Cardiac muscle cell (in vitro differentiated cells and primary cell): ENCODE results near the gene SARNP. TPM values are rescaled to one million over a fixed set of nuclear protein-coding genes. Genes with fewer than 3 reads are reported as not detected.
"Not testable (repeated sequence)": the region's sequence is repeated elsewhere in the genome, so short reads cannot be mapped to it uniquely, and the experiment has no call there.

ENCODE experiments used
- DNase-seq, 2 donors: peaks; one replicate each; pipeline versions ENCODE4 v3.0.0 to v3.0.0-alpha.2; 2010 to 2017; ENCODE audit warnings: low read depth in 1 of 2, low spot score in 1 of 2
- H3K27ac ChIP-seq: fragments of 200-600 bp; sonication (generic); 2 replicates; pipeline ENCODE4 v1.5.1; 2016
- H3K27me3 ChIP-seq: fragments of 200-600 bp; sonication (generic); 2 replicates; pipeline ENCODE4 v1.6.0; 2016; ENCODE audit warnings: control low read depth
- H3K36me3 ChIP-seq: fragments of 200-600 bp; sonication (generic); 2 replicates; pipeline ENCODE4 v1.5.1; 2016; ENCODE audit warnings: control low read depth
- H3K4me1 ChIP-seq: fragments of 200-600 bp; sonication (generic); 2 replicates; pipeline ENCODE4 v1.8.1; 2017; ENCODE audit warnings: low read depth, mild to moderate bottlenecking, mixed run types
- H3K4me3 ChIP-seq: fragments of 200-600 bp; sonication (generic); 2 replicates; pipeline ENCODE4 v1.5.1; 2016; ENCODE audit warnings: mild to moderate bottlenecking
- H3K9me3 ChIP-seq: fragments of 200-600 bp; sonication (generic); 2 replicates; pipeline ENCODE4 v1.5.1; 2017; ENCODE audit warnings: low read depth, mild to moderate bottlenecking, control low read depth
- CTCF ChIP-seq: IDR thresholded peaks from 2 replicates; pipeline ENCODE4 v1.5.1; 2012; ENCODE audit warnings: low read depth, mild to moderate bottlenecking, low read length
- polyA plus RNA-seq: library from polyadenylated mRNA; unstranded; fragments of >200 nt; fragmentation: Nextera tagmentation; extraction: Ambion mirVana; gene quantifications from 2 replicates; pipeline ENCODE4 v1.2.1, GENCODE V29; 2016
- total RNA-seq: library from RNA; depleted of rRNA; stranded (reverse); fragments of >200 nt; gene quantifications from 2 replicates; pipeline ENCODE4 v1.2.3, GENCODE V29; 2016

Gene SARNP
- total and polyA plus RNA-seq, 2 experiments from 2014 or later: 197 to 236 TPM

GRCh38 chr12:55765736-55766290 is 51.7 kb downstream of the SARNP start:
- Histone ChIP-seq H3K9me3 (no peaks in the 10 kb centered on the region), H3K4me3 (no peak overlapping the region), H3K4me1 (peaks cover 8% of the 10 kb centered on the region), H3K36me3 (peaks cover 5% of the 10 kb centered on the region), H3K27ac (peak overlapping the region; percentile 72), H3K27me3 (no peaks in the 10 kb centered on the region)
- TF ChIP-seq CTCF: no peak
- no peak for DNase-seq

- Histone ChIP-seq H3K9me3 (no peaks in the 10 kb centered on the region), H3K4me3 (no peak overlapping the region), H3K36me3 (peaks cover 26% of the 10 kb centered on the region), H3K27me3 (no peaks in the 10 kb centered on the region), H3K4me1 (peaks cover 8% of the 10 kb centered on the region), H3K27ac (peak overlapping the region; percentile 21)
- DNase-seq: no peak
- TF ChIP-seq CTCF: no peak
Observed at GRCh38 chr12:55762646-55763045, 54.9 kb downstream of the SARNP start.

- DNase-seq: no peak
- H3K36me3 ChIP-seq: peaks cover 42% of the 10 kb centered on the region
- H3K4me3 ChIP-seq: no peak overlapping the region
Observed at GRCh38 chr12:55760663-55761062, 56.9 kb downstream of the SARNP start.

GRCh38 chr12:55758575-55758974 is 58.9 kb downstream of the SARNP start:
- not testable (repeated sequence) for H3K4me3 ChIP-seq, H3K27me3 ChIP-seq, H3K9me3 ChIP-seq, DNase-seq
- Histone ChIP-seq H3K4me1 (peaks cover 14% of the 10 kb centered on the region), H3K36me3 (peaks cover 42% of the 10 kb centered on the region), H3K27ac (peak overlapping the region; percentile 67)

More at GRCh38 chr12:55760663-55761062, 56.9 kb downstream of the SARNP start:
- no peak overlapping the region for H3K27ac ChIP-seq
- TF ChIP-seq CTCF: no peak
- no peaks in the 10 kb centered on the region for H3K27me3 ChIP-seq
- H3K9me3 ChIP-seq: no peaks in the 10 kb centered on the region
- H3K4me1 ChIP-seq: peaks cover 12% of the 10 kb centered on the region

- Histone ChIP-seq H3K36me3 (peaks cover 42% of the 10 kb centered on the region), H3K27ac (peak overlapping the region; percentile 67), H3K4me1 (peaks cover 14% of the 10 kb centered on the region)
Observed at GRCh38 chr12:55757701-55758100, 59.8 kb downstream of the SARNP start.

More at GRCh38 chr12:55757701-55758100, 59.8 kb downstream of the SARNP start:
- no peak for DNase-seq
- H3K4me3 ChIP-seq: no peak overlapping the region
- H3K9me3 ChIP-seq: no peaks in the 10 kb centered on the region
- TF ChIP-seq CTCF: no peak
- H3K27me3 ChIP-seq: no peaks in the 10 kb centered on the region
